DMS79 treated with DMSO at 0.1 percent for 48 hours (cell line): ENCODE measurements around the gene MYRIP.
"Not testable (repeated sequence)": the region's sequence is repeated elsewhere in the genome, so short reads cannot be mapped to it uniquely, and the experiment has no call there.

Experiments
- DNase-seq: peaks from one replicate; lab custom pipeline; 2025; lab: John Stamatoyannopoulos, UW

Gene MYRIP

DNA sequence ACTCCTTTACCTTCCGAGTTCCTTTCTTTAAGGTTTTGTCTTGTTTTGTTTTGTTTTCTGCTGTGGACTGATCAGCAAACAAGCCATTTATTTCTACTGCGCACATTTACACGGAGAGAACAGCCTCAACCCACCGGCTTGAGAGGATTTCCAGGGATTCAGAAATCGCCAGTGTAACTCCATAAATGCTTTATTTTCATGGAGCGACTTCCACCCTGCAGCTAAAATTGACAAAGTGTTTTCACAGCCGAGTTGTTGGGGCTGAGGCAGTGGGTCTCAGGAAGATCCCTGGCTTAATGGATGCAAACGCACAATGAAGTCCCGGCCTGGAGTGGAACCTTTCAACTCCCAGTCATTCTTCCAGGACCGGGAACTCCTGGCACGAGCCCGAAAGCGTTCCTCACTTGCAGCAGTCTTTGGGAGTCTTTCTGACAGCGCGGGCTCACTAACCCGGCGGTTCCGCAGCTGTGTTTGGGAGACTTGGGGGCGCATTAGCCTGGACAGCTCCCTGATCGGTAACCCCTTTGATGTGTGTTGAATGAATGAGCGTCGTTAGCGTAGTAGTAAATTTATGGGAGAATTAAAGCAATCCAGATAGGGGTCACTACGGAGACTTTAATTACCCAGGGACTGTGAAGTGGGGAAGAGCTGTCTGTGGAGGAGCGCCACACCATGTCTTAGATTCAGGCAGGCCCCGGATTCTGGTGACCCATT, 785 bp upstream of the MYRIP start:
- no peak for DNase-seq

DNA sequence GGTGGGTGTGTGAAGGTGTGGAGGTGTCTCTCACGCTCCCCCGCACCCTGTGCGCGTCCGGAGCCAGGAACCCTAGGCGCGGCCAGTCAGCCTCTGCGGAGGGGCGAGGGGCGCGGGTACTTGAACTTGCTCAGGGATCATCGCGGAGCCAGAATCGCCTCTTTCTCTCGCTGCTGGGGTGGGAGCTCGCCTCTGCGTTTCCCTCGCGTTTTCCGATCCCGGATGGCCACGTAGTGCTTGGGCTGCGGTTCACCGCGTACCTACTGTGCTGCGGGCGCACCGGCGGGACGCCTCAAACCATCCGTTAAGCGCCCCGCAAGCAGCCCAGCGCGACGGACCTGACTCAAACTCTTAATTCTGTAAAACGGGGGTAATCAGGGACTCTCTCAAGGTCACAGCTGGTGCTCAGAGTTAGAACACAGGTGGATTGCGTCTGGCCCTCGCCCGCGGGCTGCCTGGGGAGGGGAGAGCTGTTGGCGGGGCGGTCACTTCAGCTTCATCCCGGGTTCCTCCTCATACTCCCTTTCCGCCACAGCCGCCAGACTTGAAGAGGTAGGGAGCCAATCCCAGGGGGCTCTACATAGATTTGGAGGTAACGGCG, 686 bp downstream of the MYRIP start:
- DNase-seq: no peak

DNA sequence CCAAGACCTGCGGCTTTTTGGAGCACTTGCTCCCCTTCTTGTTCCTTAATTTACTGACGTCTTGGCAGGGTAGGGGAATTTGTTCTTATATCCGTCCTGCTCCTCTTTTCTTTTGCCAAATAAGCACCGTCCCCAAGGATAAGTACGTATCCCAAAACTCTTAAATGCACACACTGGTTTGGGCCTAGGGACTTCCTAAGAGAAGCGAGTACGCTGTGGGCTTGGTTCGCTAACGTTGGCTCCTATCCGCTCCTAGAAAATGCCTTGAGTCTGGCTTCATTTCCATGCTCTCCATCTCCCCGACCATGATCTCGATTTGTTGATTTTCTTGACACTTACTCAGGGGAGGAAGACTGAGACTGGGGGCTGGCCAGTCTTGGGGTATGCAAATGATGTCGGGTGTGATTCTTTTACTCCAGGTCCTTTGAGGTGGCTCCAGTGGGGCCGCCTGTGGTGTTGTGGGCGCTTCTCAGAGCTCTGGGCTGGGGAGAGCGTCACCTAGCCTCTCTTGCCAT, 1.3 kb downstream of the MYRIP start:
- peak; percentile 11 for DNase-seq

DNA sequence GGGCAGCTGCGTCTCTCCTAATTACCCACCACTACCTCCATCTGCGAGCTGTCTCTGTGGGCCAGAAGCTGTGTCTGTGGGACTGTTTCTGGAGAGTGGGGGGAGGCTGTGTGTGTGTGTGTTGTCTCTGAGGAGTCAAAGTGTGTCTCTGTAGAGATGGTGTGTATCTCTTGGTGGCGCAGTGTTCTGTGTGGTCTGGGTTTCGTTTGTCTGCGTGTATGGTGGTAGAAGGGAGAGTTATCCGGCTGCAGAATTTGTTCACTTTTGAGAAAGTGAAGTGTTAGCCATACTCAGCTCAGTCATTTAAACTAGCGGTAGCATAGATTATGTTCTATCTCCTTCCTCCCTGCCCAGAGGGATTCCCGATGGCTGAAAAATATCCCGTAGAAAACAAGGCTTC, 2.2 kb downstream of the MYRIP start:
- no peak for DNase-seq

DNA sequence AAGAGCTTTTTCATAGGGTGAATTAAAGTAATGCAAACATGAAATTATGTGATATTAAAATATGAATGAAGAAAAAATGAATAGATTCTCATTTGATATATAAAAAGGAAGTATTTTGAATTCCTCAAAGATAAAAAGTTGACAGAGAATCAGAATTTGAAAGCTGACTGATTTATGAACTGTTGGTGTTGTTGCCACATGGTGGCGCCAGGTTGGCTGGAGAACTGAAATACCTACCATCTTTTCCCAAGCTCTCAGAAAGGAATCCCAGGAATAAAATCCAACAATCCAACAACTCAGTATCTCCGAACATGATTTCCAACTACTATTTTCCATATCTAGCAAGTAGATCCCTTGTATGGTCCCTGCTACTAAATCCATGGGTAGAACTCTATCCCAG, 3.1 kb downstream of the MYRIP start:
- DNase-seq: no peak

DNA sequence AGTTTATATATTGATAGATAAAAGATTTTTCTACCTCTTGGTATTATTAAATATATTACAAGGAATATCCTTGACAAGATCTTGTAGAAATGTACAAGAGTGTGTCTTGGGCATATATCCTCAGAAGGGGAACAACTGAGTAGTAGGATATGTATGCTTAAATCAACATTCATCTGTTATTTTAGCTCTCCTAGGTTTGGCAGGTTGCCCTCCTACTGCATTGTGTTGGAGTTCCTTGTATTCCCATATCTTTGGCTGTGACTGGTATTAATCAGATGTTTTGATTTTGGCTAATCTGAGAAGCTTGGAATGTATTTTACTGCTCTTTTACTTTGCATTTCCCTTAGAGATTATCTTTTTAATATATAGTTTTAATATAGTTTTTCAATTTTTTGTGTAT, 4.6 kb downstream of the MYRIP start:
- DNase-seq: no peak

DNA sequence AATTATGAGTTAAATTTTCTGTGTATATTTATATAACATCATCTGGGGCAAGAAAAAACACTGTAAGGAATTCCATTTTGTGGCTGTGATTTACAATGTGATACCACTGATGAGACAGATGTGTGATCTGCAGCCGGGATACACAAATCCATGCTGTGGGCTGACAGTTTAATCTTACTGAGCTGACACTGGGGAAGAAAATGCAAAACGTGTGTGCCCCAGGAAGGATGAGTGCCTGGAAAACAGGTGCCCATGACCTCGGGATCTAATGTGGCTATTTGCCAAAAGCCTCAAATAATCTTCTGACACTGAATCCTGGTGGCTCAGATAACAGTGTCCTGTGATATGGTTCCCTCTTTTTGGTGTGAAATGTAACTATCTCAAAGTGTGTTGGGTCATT, 10.5 kb downstream of the MYRIP start:
- no peak for DNase-seq

DNA sequence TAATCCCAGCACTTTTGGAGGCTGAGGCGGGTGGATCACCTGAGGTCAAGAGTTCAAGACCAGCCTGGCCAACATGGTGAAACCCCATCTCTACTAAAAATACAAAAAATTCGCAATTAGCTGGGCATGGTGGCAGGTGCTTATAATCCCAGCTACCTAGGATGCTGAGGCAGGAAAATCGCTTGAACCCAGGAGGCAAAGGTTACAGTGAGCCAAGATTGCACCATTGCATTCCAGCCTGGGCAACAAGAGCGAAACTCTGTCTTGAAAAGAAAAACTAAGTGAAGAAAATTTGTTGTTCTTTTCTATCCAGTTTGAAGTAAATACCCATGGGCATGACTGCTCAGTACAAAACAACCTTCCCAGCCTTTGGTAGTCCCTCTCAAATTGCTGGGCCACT, 24.4 kb downstream of the MYRIP start:
- not testable (repeated sequence) for DNase-seq

DNA sequence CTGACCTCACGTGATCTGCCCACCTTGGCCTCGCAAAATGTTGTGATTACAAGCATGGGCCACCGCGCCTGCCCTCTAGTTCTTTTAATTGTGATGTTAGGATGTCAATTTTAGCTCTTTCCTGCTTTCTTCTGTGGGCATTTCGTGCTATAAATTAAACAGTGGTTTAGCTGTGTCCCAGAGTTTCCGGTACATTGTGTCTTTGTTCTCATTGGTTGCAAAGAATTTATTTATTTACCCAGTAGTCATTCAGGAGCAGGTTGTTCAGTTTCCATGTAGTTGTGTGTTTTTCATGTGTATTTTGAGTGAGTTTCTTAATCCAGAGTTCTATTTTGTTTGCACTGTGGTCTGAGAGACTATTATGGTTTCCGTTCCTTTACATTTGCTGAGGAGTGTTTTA, 30.1 kb downstream of the MYRIP start:
- DNase-seq: no peak

DNA sequence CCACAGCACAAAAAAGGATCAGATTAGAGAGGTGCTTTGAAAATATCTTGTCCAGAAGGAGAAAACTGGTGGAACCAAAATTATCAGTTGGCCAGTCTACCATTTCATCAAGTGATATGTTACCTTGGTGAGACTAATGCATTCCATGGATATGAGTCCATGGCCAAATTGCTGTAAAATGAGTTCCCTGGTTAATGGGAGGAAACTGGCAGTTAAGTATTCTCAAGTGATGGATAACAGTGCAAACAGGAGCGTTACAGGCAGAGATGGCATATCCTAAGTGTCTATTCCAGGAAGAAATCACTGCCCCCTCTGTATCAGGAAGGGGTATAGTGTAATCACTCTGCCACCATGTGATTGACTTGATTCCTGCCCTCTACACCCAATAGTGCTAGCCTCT, 34.0 kb downstream of the MYRIP start:
- no peak for DNase-seq

DNA sequence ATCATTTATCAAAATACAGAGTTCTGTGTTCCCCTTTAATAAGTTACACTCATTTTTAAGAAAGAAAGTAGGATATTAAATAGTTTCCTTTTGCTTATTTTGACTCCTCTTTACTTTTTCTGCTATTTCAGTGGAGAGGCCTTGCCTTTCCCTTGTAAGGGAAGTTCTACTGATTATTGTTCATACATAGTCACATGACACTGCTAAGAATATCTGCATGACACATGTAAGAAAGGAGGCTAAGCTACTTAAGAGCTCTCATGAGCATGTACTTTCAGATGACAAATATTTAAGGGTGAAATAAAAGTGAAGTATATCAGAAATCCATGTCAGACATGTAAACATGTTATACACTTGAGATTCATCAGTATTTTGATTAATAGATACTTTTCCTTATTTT, 39.0 kb downstream of the MYRIP start:
- no peak for DNase-seq

DNA sequence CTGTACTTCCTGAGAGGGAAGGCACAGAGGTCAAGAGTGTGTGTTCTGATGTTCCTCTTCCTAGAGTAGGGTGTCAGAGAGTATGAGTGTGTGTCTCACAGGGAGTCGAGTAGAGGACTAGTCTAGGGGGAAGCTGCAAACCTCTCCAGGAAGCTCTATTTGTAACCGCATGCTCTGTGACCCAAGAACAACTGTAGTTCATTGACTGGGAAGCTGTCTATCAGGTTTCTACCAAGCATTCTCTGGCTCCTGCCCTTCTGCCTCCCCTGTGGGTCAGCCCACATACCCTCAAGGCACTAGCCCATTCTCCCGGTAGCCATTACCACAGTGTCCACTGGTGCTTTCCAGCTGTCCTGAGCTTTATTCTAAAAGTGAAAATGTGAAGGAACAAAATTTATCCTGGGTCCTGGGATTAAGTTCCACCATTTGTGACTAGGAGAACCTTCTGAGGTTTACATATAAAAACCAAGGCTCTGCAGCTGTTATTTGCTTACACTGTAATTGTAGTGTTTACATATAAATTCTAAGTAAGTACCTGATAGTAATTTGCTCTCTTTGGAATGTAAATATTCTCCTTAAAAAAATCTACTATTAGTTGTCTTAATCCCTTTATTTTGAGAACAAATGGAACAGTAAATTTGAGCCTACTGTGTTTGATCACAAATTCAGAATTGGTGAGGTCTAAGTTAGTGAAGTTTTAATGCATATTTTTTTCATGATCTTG, 40.7 kb downstream of the MYRIP start:
- peak; percentile 50 for DNase-seq

DNA sequence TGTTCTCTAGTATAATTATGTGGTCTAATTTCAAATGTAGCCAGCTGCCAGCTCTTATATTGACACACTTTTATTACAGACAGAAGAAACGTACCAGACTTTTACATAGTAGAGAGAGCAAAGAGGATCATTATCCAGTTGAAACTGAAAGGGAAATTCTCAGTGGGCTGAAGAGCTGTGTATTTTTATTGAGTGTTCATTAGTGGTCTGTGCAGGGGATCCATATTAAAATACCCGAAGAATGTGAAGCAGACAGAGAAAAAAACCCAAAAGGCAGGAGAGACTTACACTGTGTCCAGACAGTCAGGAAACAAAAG, 41.3 kb downstream of the MYRIP start:
- DNase-seq: peak; percentile 76

DNA sequence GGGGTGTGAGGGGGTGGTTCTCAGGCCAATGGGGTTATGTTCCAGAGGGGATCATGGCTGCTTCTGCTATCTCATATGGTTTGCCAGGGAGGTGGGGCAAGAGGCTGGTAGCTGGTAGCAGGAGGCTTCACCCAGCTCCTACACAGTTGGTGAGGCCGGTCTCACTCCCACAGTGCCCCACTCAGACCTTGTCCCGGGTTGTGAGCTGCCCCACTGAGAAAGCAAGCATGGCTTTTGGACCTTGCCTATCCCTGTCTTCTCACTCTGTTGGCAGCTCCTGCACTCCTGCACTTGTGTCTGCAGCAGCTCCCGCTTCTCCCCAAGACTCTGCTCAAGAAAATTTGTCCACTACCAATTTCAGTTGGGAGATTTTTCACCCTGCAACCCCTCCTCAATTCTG, 46.1 kb downstream of the MYRIP start:
- no peak for DNase-seq

DNA sequence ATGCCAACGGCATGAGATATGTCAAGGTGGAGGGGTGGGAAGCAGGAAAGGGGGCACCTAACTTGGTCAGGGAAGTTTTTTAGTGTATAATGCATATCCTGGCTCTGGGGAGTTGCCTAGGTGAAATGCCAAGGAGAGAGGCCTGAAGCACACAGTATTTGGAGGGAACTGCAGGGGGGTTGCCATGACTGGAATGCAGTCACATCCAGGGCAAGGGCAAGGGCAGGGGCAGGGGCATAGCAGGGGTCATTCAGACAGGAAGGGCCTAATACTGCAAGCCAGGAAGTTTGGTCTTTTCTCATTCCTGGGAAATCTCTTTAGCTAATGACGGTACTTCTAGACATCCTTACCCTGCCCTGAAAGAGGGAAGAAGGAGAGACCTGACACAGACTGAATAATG, 60.5 kb downstream of the MYRIP start:
- DNase-seq: no peak

DNA sequence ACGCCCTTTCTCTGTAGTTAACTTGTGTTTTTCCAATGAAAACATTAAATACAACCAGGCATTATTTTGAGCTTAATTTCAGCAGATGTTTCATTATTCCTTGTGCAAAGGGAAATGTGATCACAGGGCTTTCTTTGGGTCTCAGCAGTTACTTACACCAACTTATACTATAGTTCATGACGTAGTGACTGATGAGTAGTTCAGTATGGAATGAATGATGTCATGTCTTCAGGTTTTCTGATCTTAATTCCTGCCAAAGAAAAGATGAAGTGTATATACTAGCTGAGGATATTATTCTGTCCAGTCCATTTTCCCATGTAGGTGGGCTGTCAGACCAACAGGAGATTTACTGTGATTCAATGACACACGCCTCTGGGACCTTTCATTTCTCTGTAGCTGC, 61.3 kb downstream of the MYRIP start:
- DNase-seq: no peak

DNA sequence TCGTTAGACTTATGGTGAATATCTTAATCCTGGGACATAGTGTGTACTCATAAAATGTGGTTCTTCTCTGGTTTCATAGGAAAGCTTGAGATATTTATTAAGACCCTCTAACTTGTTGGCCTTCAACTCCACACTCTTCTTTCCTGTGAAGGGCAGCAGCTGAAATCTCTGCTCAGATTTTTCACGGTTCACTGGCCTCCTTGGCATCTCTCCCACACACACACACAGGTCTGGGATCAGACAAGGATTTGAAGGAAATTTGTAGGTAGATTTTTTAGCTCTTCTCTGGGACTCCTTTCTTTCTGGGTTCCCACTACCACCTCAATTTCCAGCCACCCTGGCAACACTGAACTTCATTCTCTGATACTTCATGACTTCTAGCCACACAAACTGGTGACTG, 70.2 kb downstream of the MYRIP start:
- DNase-seq: peak; percentile 1

DNA sequence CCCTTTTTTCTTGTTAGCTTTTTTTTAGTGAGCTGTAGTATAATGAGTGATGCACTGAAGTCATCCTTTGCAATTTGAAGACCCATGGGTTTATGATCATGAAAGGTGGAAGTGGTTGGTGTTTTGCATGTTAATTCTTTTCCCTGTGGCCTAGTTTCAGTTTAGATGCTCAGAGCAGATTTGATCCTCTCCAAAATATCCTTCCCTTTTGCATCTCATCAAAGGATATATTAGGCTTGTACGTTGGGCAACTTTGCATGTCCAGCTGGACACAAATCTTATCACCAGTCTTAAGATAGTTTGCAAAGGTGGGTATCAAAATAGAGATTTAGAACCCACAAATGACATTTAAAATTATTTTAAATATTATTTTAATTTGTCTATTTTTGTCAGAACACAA, 72.7 kb downstream of the MYRIP start:
- no peak for DNase-seq

DNA sequence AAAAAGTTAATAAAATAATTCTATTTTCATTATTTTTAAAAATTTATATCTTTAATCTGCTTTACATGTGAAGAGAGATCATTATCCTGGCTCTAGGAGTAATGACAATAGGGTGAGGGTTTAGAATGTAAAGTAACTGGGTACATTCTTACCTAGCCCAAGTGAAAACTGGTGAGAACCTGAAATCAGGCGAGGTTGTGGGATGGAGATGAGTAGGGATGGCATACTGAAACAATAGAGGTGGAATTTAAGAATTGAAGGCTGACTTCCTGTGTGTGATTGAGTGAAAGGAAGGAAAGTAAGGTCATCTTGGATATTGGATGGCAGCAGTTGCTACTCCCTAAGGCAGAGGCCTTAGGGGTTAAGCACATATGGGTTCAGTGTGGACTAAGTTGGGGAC, 82.7 kb downstream of the MYRIP start:
- no peak for DNase-seq

DNA sequence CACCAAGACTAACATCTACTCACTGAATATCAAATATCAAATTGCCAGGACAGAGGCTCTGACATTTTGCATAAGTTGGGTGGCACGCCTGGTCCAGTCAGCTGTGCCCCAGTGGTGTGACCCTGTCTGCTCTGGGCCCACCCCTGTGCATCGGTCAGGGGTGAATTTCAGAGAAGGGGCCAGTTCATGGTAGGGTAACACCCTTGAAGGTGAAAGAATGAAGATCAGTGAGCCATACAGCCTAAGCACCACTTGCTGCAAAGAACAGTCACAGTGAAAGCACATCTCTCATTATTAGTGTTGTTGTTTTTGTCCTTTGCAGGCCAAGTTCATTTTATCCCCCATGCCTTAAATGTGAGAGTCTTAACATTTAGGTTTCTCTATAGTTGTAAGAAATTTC, 86.8 kb downstream of the MYRIP start:
- no peak for DNase-seq

DNA sequence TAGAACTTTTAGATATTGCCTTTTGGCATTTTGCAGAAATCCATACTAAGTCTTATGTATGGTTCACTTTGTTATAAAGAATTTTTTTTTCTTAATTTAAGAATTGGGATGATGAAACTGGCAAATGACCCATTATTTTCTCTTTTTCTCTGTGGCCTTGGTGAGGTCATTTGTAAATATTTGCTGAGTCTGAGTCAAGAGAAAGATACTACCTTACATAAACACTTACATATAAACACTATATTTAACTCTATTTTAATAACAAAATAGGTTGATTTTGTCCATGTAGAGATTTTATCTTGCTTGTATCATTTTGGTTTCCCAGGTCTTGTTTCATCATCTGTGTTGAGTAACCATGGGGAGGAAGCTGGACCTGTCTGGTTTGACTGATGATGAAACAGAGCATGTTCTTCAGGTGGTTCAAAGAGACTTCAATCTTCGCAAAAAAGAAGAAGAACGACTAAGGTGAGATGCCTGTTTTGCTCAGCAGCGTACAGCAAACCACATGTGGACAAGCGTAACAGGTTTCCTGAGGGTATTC, 91.1 kb downstream of the MYRIP start:
- DNase-seq: no peak

DNA sequence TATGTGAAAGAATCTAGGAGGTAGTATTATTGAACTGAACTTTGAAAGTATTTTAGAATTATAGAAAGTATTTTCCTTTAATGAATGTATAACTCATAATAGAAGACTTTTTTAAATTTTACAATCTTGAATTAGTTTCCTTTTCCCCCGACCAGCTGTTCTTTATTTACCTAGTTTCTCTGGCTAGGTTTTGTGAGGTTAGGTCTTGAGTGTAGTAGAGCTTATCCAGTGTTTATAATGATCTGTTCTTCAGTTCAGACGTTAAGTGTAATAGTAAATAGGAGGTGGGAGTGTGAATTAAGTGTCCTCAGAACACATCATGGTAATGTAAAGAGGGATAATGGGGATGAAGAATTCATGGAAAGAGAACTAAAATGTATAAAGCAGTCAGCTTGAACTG, 93.8 kb downstream of the MYRIP start:
- peak; percentile 2 for DNase-seq

DNA sequence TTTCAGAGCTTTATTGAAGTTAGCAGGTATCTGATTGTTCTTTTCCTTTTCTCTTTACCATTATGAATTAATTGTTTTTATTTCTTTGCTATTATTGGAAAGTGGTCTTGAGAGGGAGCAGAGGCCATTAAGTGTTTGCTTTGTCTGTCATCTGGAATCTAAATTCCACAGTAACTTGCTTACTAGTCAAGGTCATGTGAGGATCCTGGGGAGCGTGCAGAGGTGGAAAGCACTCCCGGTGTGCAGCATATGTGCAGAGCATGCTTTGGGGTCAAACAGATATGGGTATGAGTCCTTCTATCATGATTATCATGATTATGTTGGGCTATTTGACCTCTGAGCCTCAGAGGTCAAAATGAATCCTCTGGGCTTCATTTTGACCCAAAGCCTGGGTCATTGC, 96.4 kb downstream of the MYRIP start:
- no peak for DNase-seq
